CD4-positive, alpha-beta T cell (primary cell): ENCODE measurements around the gene INTS3. TPM values are rescaled to one million over a fixed set of nuclear protein-coding genes. Genes with fewer than 3 reads are reported as not detected.
"Not testable (repeated sequence)": the region's sequence is repeated elsewhere in the genome, so short reads cannot be mapped to it uniquely, and the experiment has no call there.

Source experiments
- ATAC-seq: fragments of 200-7000 bp; cut with Tn5 transposase; one replicate; pipeline ENCODE4 v1.10.0; 2022; ENCODE audit warnings: mild to moderate bottlenecking; ENCODE audit not compliant: poor library complexity
- CTCF ChIA-PET: fragments of 350-600 bp; sonication (Branson Sonifier 250); formaldehyde crosslinking; loops from one replicate; lab custom pipeline; 2021; ENCODE audit warnings: antibody characterized with exemption, inconsistent platforms; lab: Charles Lee
- POLR2A ChIA-PET: fragments of 350-600 bp; sonication (Branson Sonifier 250); formaldehyde crosslinking; loops from one replicate; lab custom pipeline; 2021; ENCODE audit warnings: antibody characterized with exemption, inconsistent platforms; lab: Charles Lee
- DNase-seq, 14 experiments: peaks; one replicate each; pipeline ENCODE4 v3.0.0-alpha.2; 2013 to 2020; ENCODE audit warnings: mixed read lengths in 2 of 14
- H3K27ac ChIP-seq, 2 donors: one replicate each; pipeline versions ENCODE4 v1.5.1 to v1.7.0; 2013; ENCODE audit warnings: low read length in 2 of 2, low read depth in 1 of 2, mild to moderate bottlenecking in 1 of 2
- H3K27me3 ChIP-seq, 2 experiments: 1 replicate in 1 of 2; 2 replicates in 1 of 2; pipeline versions ENCODE4 v1.6.1 to v1.7.0; 2013; ENCODE audit warnings: low read length in 2 of 2, control low read depth in 1 of 2, mild to moderate bottlenecking in 1 of 2, moderate library complexity in 1 of 2; ENCODE audit not compliant: insufficient read depth in 2 of 2, control insufficient read depth in 1 of 2
- H3K36me3 ChIP-seq: one replicate; pipeline ENCODE4 v1.6.1; 2013; ENCODE audit warnings: low read length, control low read depth; ENCODE audit not compliant: insufficient read depth
- H3K4me1 ChIP-seq: one replicate; pipeline ENCODE4 v1.6.1; 2013; ENCODE audit warnings: low read length, control low read depth; ENCODE audit not compliant: insufficient read depth
- H3K4me3 ChIP-seq: one replicate; pipeline ENCODE4 v1.5.1; 2013; ENCODE audit warnings: mild to moderate bottlenecking, low read length, moderate library complexity
- H3K9me3 ChIP-seq, 2 experiments: 1 replicate in 1 of 2; 2 replicates in 1 of 2; pipeline versions ENCODE4 v1.6.1 to v1.7.0; 2013; ENCODE audit warnings: low read length in 2 of 2, mild to moderate bottlenecking in 2 of 2, control low read depth in 1 of 2, moderate library complexity in 1 of 2; ENCODE audit not compliant: control insufficient read depth in 1 of 2, insufficient read depth in 1 of 2
- H3K27ac Mint-ChIP-seq: one replicate; pipeline ENCODE4 v1.8.0; 2020; ENCODE audit warnings: mixed read lengths
- H3K27me3 Mint-ChIP-seq: one replicate; pipeline ENCODE4 v1.8.0; 2021; ENCODE audit warnings: mixed read lengths
- H3K36me3 Mint-ChIP-seq: one replicate; pipeline ENCODE4 v1.8.0; 2021; ENCODE audit warnings: low read depth, mixed read lengths
- H3K4me1 Mint-ChIP-seq: one replicate; pipeline ENCODE4 v1.8.0; 2021; ENCODE audit warnings: low read depth, mixed read lengths
- H3K4me3 Mint-ChIP-seq: one replicate; pipeline ENCODE4 v1.8.0; 2020; ENCODE audit warnings: mild to moderate bottlenecking, mixed read lengths
- H3K9me3 Mint-ChIP-seq: one replicate; pipeline ENCODE4 v1.8.0; 2020; ENCODE audit warnings: mixed read lengths
- intact Hi-C, 2 experiments: fragments of 100-400 bp; cut with DNase I in 1 of 2; cut with micrococcal nuclease in 1 of 2; formaldehyde crosslinking; loops; one replicate each; pipeline versions ENCODE4 v1.15.1 to v1.9.0; 2023 to 2025; cut with DNase I, micrococcal nuclease
- total RNA-seq, 174 experiments: library from RNA in 2 of 174; stranded (reverse) in 2 of 174; gene quantifications; one replicate each; pipeline ENCODE4 v1.2.3 and lab custom pipeline; 2021 to 2026
- TF ChIP-seq, protein P1 (sequence below): fragments of 200-600 bp; IDR thresholded peaks from one replicate; pipeline ENCODE4 v1.8.0; 2022; ENCODE audit warnings: antibody characterized with exemption, mild to moderate bottlenecking

The INTS3 gene
- total RNA-seq, 2 experiments from 2014 or later: 24.9 to 27.4 TPM

DNA sequence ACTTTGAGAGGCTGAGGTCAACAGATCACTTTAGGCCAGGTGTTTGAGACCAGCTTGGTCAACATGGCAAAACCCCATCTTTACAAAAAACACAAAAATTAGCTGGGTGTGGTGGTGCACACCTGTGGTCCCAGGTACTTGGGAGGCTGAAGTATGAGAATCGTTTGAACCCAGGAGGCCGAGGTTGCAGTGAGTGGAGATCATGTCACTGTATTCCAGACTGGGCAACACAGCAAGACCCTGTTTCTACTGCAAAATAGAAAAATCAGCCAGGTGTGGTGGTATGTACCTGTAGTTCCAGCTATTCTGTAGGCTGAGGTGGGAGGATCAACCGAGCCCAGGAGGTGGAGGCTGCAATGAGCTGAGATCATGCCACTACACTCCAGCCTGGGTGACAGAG is 4.2 kb upstream of the INTS3 start:
- Histone ChIP-seq H3K9me3 (no peaks in the 10 kb centered on the region), H3K4me3 (no peak overlapping the region), H3K4me1 (peaks cover 12% of the 10 kb centered on the region), H3K27me3 (no peaks in the 10 kb centered on the region), H3K36me3 (no peaks in the 10 kb centered on the region), H3K27ac (no peak overlapping the region)
- H3K4me1 Mint-ChIP-seq: peaks cover 6% of the 10 kb centered on the region
- ATAC-seq (no peak), DNase-seq (no peak)
- ChIA-PET POLR2A (no interaction called here), CTCF (no interaction called here)
- TF ChIP-seq, protein P1, sequence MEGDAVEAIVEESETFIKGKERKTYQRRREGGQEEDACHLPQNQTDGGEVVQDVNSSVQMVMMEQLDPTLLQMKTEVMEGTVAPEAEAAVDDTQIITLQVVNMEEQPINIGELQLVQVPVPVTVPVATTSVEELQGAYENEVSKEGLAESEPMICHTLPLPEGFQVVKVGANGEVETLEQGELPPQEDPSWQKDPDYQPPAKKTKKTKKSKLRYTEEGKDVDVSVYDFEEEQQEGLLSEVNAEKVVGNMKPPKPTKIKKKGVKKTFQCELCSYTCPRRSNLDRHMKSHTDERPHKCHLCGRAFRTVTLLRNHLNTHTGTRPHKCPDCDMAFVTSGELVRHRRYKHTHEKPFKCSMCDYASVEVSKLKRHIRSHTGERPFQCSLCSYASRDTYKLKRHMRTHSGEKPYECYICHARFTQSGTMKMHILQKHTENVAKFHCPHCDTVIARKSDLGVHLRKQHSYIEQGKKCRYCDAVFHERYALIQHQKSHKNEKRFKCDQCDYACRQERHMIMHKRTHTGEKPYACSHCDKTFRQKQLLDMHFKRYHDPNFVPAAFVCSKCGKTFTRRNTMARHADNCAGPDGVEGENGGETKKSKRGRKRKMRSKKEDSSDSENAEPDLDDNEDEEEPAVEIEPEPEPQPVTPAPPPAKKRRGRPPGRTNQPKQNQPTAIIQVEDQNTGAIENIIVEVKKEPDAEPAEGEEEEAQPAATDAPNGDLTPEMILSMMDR: no peak
- H3K4me3 Mint-ChIP-seq: no peak overlapping the region
- H3K9me3 Mint-ChIP-seq: no peaks in the 10 kb centered on the region
- no peaks in the 10 kb centered on the region for H3K27me3 Mint-ChIP-seq
- H3K27ac Mint-ChIP-seq: no peak overlapping the region
- H3K36me3 Mint-ChIP-seq: no peaks in the 10 kb centered on the region
- intact Hi-C loops: no loop called here

DNA sequence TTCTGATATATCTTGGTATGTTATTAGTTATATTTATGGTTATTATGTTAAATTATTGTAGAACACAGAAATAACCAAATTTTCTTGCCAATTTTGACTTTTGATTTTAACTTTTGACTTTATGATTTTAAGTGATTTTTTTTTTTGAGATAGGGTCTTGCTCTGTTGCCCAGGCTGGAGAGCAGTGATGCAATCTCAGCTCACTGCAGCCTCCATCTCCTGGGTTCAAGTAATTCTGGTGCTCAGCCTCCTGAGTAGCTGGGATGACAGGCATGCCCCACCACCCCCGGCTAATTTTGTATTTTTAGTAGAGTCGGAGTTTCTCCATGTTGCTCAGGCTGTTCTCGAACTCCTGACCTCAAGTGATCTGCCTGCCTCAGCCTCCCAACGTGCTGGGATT is 3.2 kb upstream of the INTS3 start:
- not testable (repeated sequence) for ATAC-seq
- CTCF ChIA-PET: interaction anchor here (1.3 kb wide), 1 partner anchor 53 kb away, joined by 3 read pairs; the partner anchor contains the start of gene ILF2

DNA sequence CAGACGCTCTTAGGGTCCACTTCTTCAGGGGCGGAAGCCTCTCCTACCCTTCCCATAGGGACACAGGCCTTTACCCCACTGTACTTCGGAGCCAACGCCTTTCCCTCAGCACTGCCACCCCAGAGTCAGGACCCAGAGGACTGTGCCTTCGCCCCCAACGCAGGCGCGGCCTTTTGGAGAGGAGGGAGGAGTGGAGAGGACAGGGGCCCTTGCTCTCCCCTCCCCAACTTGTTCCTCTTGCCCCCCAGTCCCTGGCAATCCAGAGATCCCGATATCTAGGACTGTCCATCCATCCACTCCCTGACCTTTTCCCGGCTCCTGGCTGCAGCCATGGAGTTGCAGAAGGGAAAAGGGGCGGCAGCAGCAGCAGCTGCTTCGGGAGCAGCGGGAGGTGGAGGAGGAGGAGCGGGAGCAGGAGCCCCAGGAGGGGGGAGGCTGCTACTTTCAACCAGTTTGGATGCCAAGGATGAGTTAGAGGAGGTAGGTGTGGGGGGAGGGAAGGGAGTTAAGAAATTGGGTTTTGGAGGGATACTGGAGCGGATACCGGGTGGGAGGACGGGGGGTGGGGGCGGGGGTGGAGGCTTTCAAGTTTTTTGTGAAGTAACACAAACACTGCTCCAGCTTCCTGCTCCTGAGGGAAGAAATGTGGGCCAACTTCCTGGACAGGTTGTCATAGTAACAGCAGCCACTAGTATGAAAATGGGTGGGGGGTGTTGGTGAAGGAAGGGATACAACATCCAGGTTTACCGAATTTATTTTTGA is 636 bp downstream of the INTS3 start:
- TF ChIP-seq, protein P1: no peak
- H3K9me3 Mint-ChIP-seq: no peaks in the 10 kb centered on the region
- POLR2A ChIA-PET: interaction anchor here (0.6 to 2.1 kb wide), 13 partner anchors 8 to 263 kb away, joined by 3 to 23 read pairs (median 5); partner anchors contain the start of genes CHTOP, CREB3L4, GATAD2B and ILF2
- peak overlapping the region; percentile 71 for H3K4me3 ChIP-seq
- ATAC-seq (no peak), DNase-seq (peak in 12 of 14 experiments; percentile 14 to 53 (median 30))
- peak overlapping the region; percentile 91 to 94 for H3K27ac ChIP-seq
- H3K27ac Mint-ChIP-seq: peak overlapping the region; percentile 84
- H3K4me1 ChIP-seq: peaks cover 23% of the 10 kb centered on the region
- CTCF ChIA-PET: interaction anchor here (1.0 to 1.2 kb wide), 2 partner anchors 57 to 156 kb away, joined by 3 to 4 read pairs; partner anchors contain the start of gene ILF2
- H3K27me3 Mint-ChIP-seq: no peaks in the 10 kb centered on the region
- no peaks in the 10 kb centered on the region for H3K9me3 ChIP-seq
- intact Hi-C loops: loop anchor here in 1 of 2 experiments (2.0 to 5.0 kb wide), 4 partner anchors 56 to 494 kb away; partner anchors contain the start of genes RAB13, SNAPIN and UBAP2L
- no peaks in the 10 kb centered on the region for H3K27me3 ChIP-seq
- H3K36me3 ChIP-seq: peaks cover 4% of the 10 kb centered on the region
- H3K4me3 Mint-ChIP-seq: peak overlapping the region; percentile 95
- peaks cover 7% of the 10 kb centered on the region for H3K36me3 Mint-ChIP-seq
- H3K4me1 Mint-ChIP-seq: peaks cover 29% of the 10 kb centered on the region

More for the DNA sequence above, 3.2 kb upstream of the INTS3 start:
- intact Hi-C loops: loop anchor here in 1 of 2 experiments (5.0 kb wide), 3 partner anchors 67 to 498 kb away; partner anchors contain the start of genes RAB13, SNAPIN and UBAP2L
- H3K27ac Mint-ChIP-seq, POLR2A ChIA-PET, H3K36me3 ChIP-seq, H3K9me3 ChIP-seq, H3K27ac ChIP-seq, H3K36me3 Mint-ChIP-seq, DNase-seq, H3K27me3 Mint-ChIP-seq, H3K9me3 Mint-ChIP-seq, H3K27me3 ChIP-seq, H3K4me3 Mint-ChIP-seq, H3K4me3 ChIP-seq: not testable (repeated sequence)
- peaks cover 20% of the 10 kb centered on the region for H3K4me1 ChIP-seq
- peaks cover 13% of the 10 kb centered on the region for H3K4me1 Mint-ChIP-seq
